HuH-7.5 (cell line): ENCODE measurements around the gene DYRK1A.

Experiments used
- DNase-seq: peaks from one replicate; pipeline ENCODE4 v3.0.0; 2011; ENCODE audit warnings: low spot score

The DYRK1A gene

GRCh38 chr21:37419228-37419906 lies 52.8 kb downstream of the DYRK1A start:
- no peak for DNase-seq

GRCh38 chr21:37421306-37421705 lies 54.7 kb downstream of the DYRK1A start:
- no peak for DNase-seq

- no peak for DNase-seq
Observed at GRCh38 chr21:37422382-37422781, 55.8 kb downstream of the DYRK1A start.

GRCh38 chr21:37423103-37423502 lies 56.5 kb downstream of the DYRK1A start:
- no peak for DNase-seq

- no peak for DNase-seq
Observed at GRCh38 chr21:37424396-37424795, 57.8 kb downstream of the DYRK1A start.

GRCh38 chr21:37425001-37425400 lies 58.4 kb downstream of the DYRK1A start:
- DNase-seq = no peak

- no peak for DNase-seq
Observed at GRCh38 chr21:37425684-37426083, 59.1 kb downstream of the DYRK1A start.

- DNase-seq = no peak
Observed at GRCh38 chr21:37427221-37427620, 60.6 kb downstream of the DYRK1A start.

- DNase-seq = no peak
Observed at GRCh38 chr21:37429356-37429755, 62.8 kb downstream of the DYRK1A start.

GRCh38 chr21:37430184-37430821 lies 63.7 kb downstream of the DYRK1A start:
- no peak for DNase-seq

- DNase-seq = no peak
Observed at GRCh38 chr21:37431243-37431642, 64.7 kb downstream of the DYRK1A start.

GRCh38 chr21:37432710-37433455 lies 66.3 kb downstream of the DYRK1A start:
- DNase-seq = no peak

GRCh38 chr21:37433456-37433840 lies 66.9 kb downstream of the DYRK1A start:
- no peak for DNase-seq

GRCh38 chr21:37435120-37435519 lies 68.5 kb downstream of the DYRK1A start:
- DNase-seq = no peak

- no peak for DNase-seq
Observed at GRCh38 chr21:37435711-37436110, 69.1 kb downstream of the DYRK1A start.

GRCh38 chr21:37436174-37436573 lies 69.6 kb downstream of the DYRK1A start:
- DNase-seq = no peak

GRCh38 chr21:37437376-37438080 lies 71.0 kb downstream of the DYRK1A start:
- no peak for DNase-seq

GRCh38 chr21:37443683-37444082 lies 77.1 kb downstream of the DYRK1A start:
- DNase-seq = no peak

- no peak for DNase-seq
Observed at GRCh38 chr21:37445228-37445627, 78.7 kb downstream of the DYRK1A start.

- no peak for DNase-seq
Observed at GRCh38 chr21:37446552-37446951, 80.0 kb downstream of the DYRK1A start.

- no peak for DNase-seq
Observed at GRCh38 chr21:37447288-37447936, 80.8 kb downstream of the DYRK1A start.

- DNase-seq = no peak
Observed at GRCh38 chr21:37449302-37449937, 82.8 kb downstream of the DYRK1A start.
